OCI-LY7 (cell line): ENCODE measurements around the gene ZNF79. TPM values are rescaled to one million over a fixed set of nuclear protein-coding genes. Genes with fewer than 3 reads are reported as not detected.
A peak's percentile ranks its signal among the peaks of the same experiment; 100 is the strongest.

ENCODE experiments used
- BruUV-seq: library from RNA; stranded (reverse); fragments of 400-500 nt; replicated peaks from 2 replicates; lab custom pipeline; 2021; lab: Mats Ljungman, UMichigan
- CTCF ChIA-PET: fragments of 300-600 bp; sonication (Branson Sonifier 250); formaldehyde crosslinking; loops from one replicate; lab custom pipeline; 2022; ENCODE audit warnings: antibody characterized with exemption; ENCODE audit not compliant: unreplicated experiment; lab: Charles Lee
- POLR2A ChIA-PET: fragments of 300-600 bp; sonication (Branson Sonifier 250); formaldehyde crosslinking; loops from one replicate; lab custom pipeline; 2022; ENCODE audit warnings: antibody characterized with exemption; lab: Charles Lee
- DNase-seq: peaks from one replicate; pipeline ENCODE4 v3.0.0-alpha.2; 2015; ENCODE audit warnings: low spot score
- H2AFZ ChIP-seq: fragments of 200-600 bp; sonication (generic), shearing (Covaris generic); 2 replicates; pipeline ENCODE4 v1.6.1; 2014; ENCODE audit warnings: mild to moderate bottlenecking, antibody characterized with exemption, low read length, moderate library complexity
- H3K27ac ChIP-seq: fragments of 200-600 bp; sonication (generic); 2 replicates; pipeline ENCODE4 v1.5.1; 2014; ENCODE audit warnings: mixed run types, low read depth, mild to moderate bottlenecking, moderate library complexity, low read length, inconsistent platforms; ENCODE audit not compliant: poor library complexity, severe bottlenecking
- H3K36me3 ChIP-seq: fragments of 200-600 bp; sonication (generic); 2 replicates; pipeline ENCODE4 v1.6.1; 2014; ENCODE audit warnings: mild to moderate bottlenecking, antibody characterized with exemption, low read length, moderate library complexity, mixed read lengths; ENCODE audit not compliant: insufficient read depth
- H3K4me1 ChIP-seq: fragments of 200-600 bp; sonication (generic); 2 replicates; pipeline ENCODE4 v1.5.1; 2014; ENCODE audit warnings: mild to moderate bottlenecking, low read length; ENCODE audit not compliant: insufficient read depth, poor library complexity, severe bottlenecking
- H3K4me2 ChIP-seq: fragments of 200-600 bp; sonication (generic); 2 replicates; pipeline ENCODE4 v1.6.1; 2014; ENCODE audit warnings: mild to moderate bottlenecking, low read length
- H3K4me3 ChIP-seq: fragments of 200-600 bp; sonication (generic); 2 replicates; pipeline ENCODE4 v1.5.1; 2014; ENCODE audit warnings: mild to moderate bottlenecking, low read depth, low read length; ENCODE audit not compliant: poor library complexity, severe bottlenecking
- H3K79me2 ChIP-seq: fragments of 200-600 bp; sonication (generic); 2 replicates; pipeline ENCODE4 v1.6.1; 2016; ENCODE audit warnings: low read depth, mild to moderate bottlenecking, low read length, moderate library complexity, mixed read lengths; ENCODE audit not compliant: insufficient read depth
- H3K9me2 ChIP-seq: fragments of 200-600 bp; sonication (generic); 2 replicates; pipeline ENCODE4 v1.6.1; 2016; ENCODE audit warnings: mild to moderate bottlenecking, low read length, mixed read lengths; ENCODE audit not compliant: insufficient read depth
- H3K9me3 ChIP-seq: fragments of 200-600 bp; sonication (generic); 2 replicates; pipeline ENCODE4 v1.6.1; 2014; ENCODE audit warnings: mild to moderate bottlenecking, mixed run types, low read length, mixed read lengths
- H4K20me1 ChIP-seq: fragments of 200-600 bp; sonication (generic); 2 replicates; pipeline ENCODE4 v1.6.1; 2014; ENCODE audit warnings: mild to moderate bottlenecking, antibody characterized with exemption, low read length, moderate library complexity, mixed read lengths; ENCODE audit not compliant: insufficient read depth
- CTCF ChIP-seq: fragments of 200-600 bp; sonication (generic); conservative IDR thresholded peaks from 2 replicates; pipeline ENCODE4 v1.5.1; 2014; ENCODE audit warnings: mild to moderate bottlenecking, antibody characterized with exemption, low read length, moderate library complexity, mixed read lengths
- EZH2phosphoT487 ChIP-seq: fragments of 200-600 bp; sonication (generic); IDR thresholded peaks from 2 replicates; pipeline ENCODE4 v1.6.1; 2018; ENCODE audit warnings: low read depth, borderline replicate concordance, mild to moderate bottlenecking, mixed run types, antibody characterized with exemption, low read length, moderate library complexity, mixed read lengths
- intact Hi-C: fragments of 100-400 bp; cut with micrococcal nuclease; formaldehyde crosslinking; loops from one replicate; pipeline ENCODE4 v1.10.0; 2022; ENCODE audit not compliant: unreplicated experiment
- total RNA-seq, 2 experiments: library from RNA; depleted of rRNA in 1 of 2; stranded (reverse); fragments of >200 nt in 1 of 2; shearing (Covaris generic) in 1 of 2; gene quantifications; 2 replicates each; pipeline ENCODE4 v1.2.3, GENCODE V29; 2014 to 2022

Gene ZNF79
- total RNA-seq, 2 experiments from 2014 or later: 9.4 to 14.9 TPM

GRCh38 chr9:127438394-127438793, 14.2 kb downstream of the ZNF79 start:
- H4K20me1 ChIP-seq: no peaks in the 10 kb centered on the region
- H3K36me3 ChIP-seq: peaks cover 83% of the 10 kb centered on the region
- CTCF ChIA-PET: no interaction called here
- H3K9me2 ChIP-seq: no peaks in the 10 kb centered on the region
- TF ChIP-seq EZH2phosphoT487 (no peak), CTCF (no peak)
- POLR2A ChIA-PET: no interaction called here
- H3K27ac ChIP-seq: no peak overlapping the region
- H3K9me3 ChIP-seq: no peaks in the 10 kb centered on the region
- BruUV-seq: no TSS peak
- H3K79me2 ChIP-seq: no peaks in the 10 kb centered on the region
- H3K4me3 ChIP-seq: no peak overlapping the region
- DNase-seq: no peak
- H3K4me1 ChIP-seq: no peaks in the 10 kb centered on the region
- intact Hi-C loops: no loop called here
- H3K4me2 ChIP-seq: no peak overlapping the region
- H2AFZ ChIP-seq: no peak overlapping the region

- intact Hi-C loops: no loop called here
- Histone ChIP-seq H3K9me2 (no peaks in the 10 kb centered on the region), H3K4me2 (no peak overlapping the region), H3K4me3 (no peak overlapping the region), H3K4me1 (peaks cover 17% of the 10 kb centered on the region), H4K20me1 (peaks cover 19% of the 10 kb centered on the region), H3K27ac (peak overlapping the region; percentile 19), H3K79me2 (peaks cover 21% of the 10 kb centered on the region), H3K36me3 (peaks cover 84% of the 10 kb centered on the region), H2AFZ (no peak overlapping the region), H3K9me3 (no peaks in the 10 kb centered on the region)
- ChIA-PET POLR2A (interaction anchor here (0.7 to 0.8 kb wide), 2 partner anchors 36 to 48 kb away, joined by 3 to 4 read pairs; partner anchors contain the start of gene SLC2A8), CTCF (no interaction called here)
- peak; percentile 17 for DNase-seq
- no TSS peak for BruUV-seq
- no peak for TF ChIP-seq CTCF
- no peak for TF ChIP-seq EZH2phosphoT487
Measured at GRCh38 chr9:127444283-127444920, 20.2 kb downstream of the ZNF79 start.
